Caco-2 (cell line): ENCODE data around the gene NEDD4L. TPM values are rescaled to one million over a fixed set of nuclear protein-coding genes. Genes with fewer than 3 reads are reported as not detected.

Experiments used
- BruUV-seq: library from RNA; stranded (reverse); fragments of 400-500 nt; replicated peaks from 2 replicates; lab custom pipeline; 2021; lab: Mats Ljungman, UMichigan
- CTCF ChIA-PET: fragments of 300-600 bp; sonication (Branson Sonifier 250); formaldehyde crosslinking; loops from one replicate; lab custom pipeline; 2022; ENCODE audit warnings: antibody characterized with exemption; lab: Charles Lee
- POLR2A ChIA-PET: fragments of 300-600 bp; sonication (Branson Sonifier 250); formaldehyde crosslinking; loops from one replicate; lab custom pipeline; 2022; ENCODE audit warnings: antibody characterized with exemption; lab: Charles Lee
- DNase-seq, 2 experiments: peaks; one replicate each; pipeline versions ENCODE4 v3.0.0 to v3.0.0-alpha.2; 2020 to 2022
- H3K27me3 ChIP-seq: replicated peaks from 2 replicates; pipeline ENCODE4 v1.6.0; 2011; ENCODE audit warnings: low read length; ENCODE audit not compliant: control insufficient read depth, insufficient read depth
- H3K36me3 ChIP-seq: 2 replicates; pipeline ENCODE4 v1.5.1; 2011; ENCODE audit warnings: low read length; ENCODE audit not compliant: control insufficient read depth, insufficient read depth
- H3K4me1 ChIP-seq: fragments of 250-450 bp; sonication (Bioruptor Pico); 2 replicates; pipeline ENCODE4 v1.5.1; 2020; ENCODE audit warnings: mild to moderate bottlenecking
- H3K4me3 ChIP-seq: 2 replicates; pipeline ENCODE4 v1.5.1; 2011; ENCODE audit warnings: low read depth, mild to moderate bottlenecking, control low read depth, low read length
- H3K9me3 ChIP-seq: fragments of 250-450 bp; sonication (Bioruptor Pico); 2 replicates; pipeline ENCODE4 v1.5.1; 2020; ENCODE audit warnings: mild to moderate bottlenecking, moderate library complexity
- H3K27ac Mint-ChIP-seq: one replicate; pipeline ENCODE4 v1.8.0; 2022; ENCODE audit warnings: mixed read lengths; ENCODE audit not compliant: unreplicated experiment
- H3K27me3 Mint-ChIP-seq: one replicate; pipeline ENCODE4 v1.8.0; 2022; ENCODE audit warnings: mixed read lengths; ENCODE audit not compliant: insufficient read depth, unreplicated experiment
- H3K36me3 Mint-ChIP-seq: one replicate; pipeline ENCODE4 v1.8.0; 2022; ENCODE audit warnings: mild to moderate bottlenecking, mixed read lengths; ENCODE audit not compliant: insufficient read depth, unreplicated experiment
- H3K4me1 Mint-ChIP-seq: one replicate; pipeline ENCODE4 v1.8.0; 2022; ENCODE audit warnings: low read depth, mixed read lengths; ENCODE audit not compliant: unreplicated experiment
- H3K4me3 Mint-ChIP-seq: one replicate; pipeline ENCODE4 v1.8.0; 2022; ENCODE audit warnings: mild to moderate bottlenecking, moderate library complexity, mixed read lengths; ENCODE audit not compliant: unreplicated experiment
- H3K9me3 Mint-ChIP-seq: one replicate; pipeline ENCODE4 v1.8.0; 2022; ENCODE audit warnings: mixed read lengths; ENCODE audit not compliant: unreplicated experiment
- CTCF ChIP-seq, 2 experiments: fragments of 200-600 bp in 1 of 2; IDR thresholded peaks; 1 replicate in 1 of 2; 2 replicates in 1 of 2; pipeline versions ENCODE4 v1.5.1 to v1.8.0; 2011 to 2022; ENCODE audit warnings: antibody characterized with exemption in 1 of 2, control low read depth in 1 of 2, inconsistent platforms in 1 of 2, low read depth in 1 of 2, low read length in 1 of 2, mild to moderate bottlenecking in 1 of 2, moderate library complexity in 1 of 2; ENCODE audit not compliant: insufficient read depth in 1 of 2, severe bottlenecking in 1 of 2, unreplicated experiment in 1 of 2
- intact Hi-C: fragments of 100-400 bp; cut with micrococcal nuclease; formaldehyde crosslinking; loops from one replicate; pipeline ENCODE4 v1.10.0; 2022; ENCODE audit not compliant: unreplicated experiment
- total RNA-seq: library from RNA; stranded (reverse); gene quantifications from 2 replicates; pipeline ENCODE4 v1.2.3, GENCODE V29; 2022

Gene NEDD4L
- total RNA-seq, 1 experiment from 2014 or later: 85.4 TPM

GRCh38 chr18:58229162-58229561, 185.1 kb downstream of the NEDD4L start:
- no peaks in the 10 kb centered on the region for H3K9me3 Mint-ChIP-seq
- POLR2A ChIA-PET: no interaction called here

GRCh38 chr18:58230438-58231179, 186.6 kb downstream of the NEDD4L start:
- no peak for TF ChIP-seq CTCF (IDR thresholded peaks at IDR 0.05; ENCODE audit: insufficient read depth in 1 of 2, low read depth in 1 of 2, low read length in 1 of 2, severe bottlenecking in 1 of 2, unreplicated experiment in 1 of 2)
- peak overlapping the region; percentile 37 for H3K4me3 Mint-ChIP-seq
- POLR2A ChIA-PET: interaction anchor here (0.5 kb wide), 1 partner anchor 12 kb away, joined by 3 read pairs; no protein-coding TSS in a partner anchor
- H3K4me1 ChIP-seq: peaks cover 45% of the 10 kb centered on the region
- CTCF ChIA-PET: no interaction called here
- H3K36me3 ChIP-seq: no peaks in the 10 kb centered on the region
- no peak overlapping the region for H3K4me3 ChIP-seq
- H3K27ac Mint-ChIP-seq: peak overlapping the region; percentile 78
- no peaks in the 10 kb centered on the region for H3K27me3 Mint-ChIP-seq
- BruUV-seq: no TSS peak
- intact Hi-C loops: no loop called here
- peaks cover 17% of the 10 kb centered on the region for H3K36me3 Mint-ChIP-seq
- H3K27me3 ChIP-seq: no peaks in the 10 kb centered on the region
- H3K9me3 Mint-ChIP-seq: no peaks in the 10 kb centered on the region
- peaks cover 6% of the 10 kb centered on the region for H3K4me1 Mint-ChIP-seq
- DNase-seq: no peak
- no peaks in the 10 kb centered on the region for H3K9me3 ChIP-seq

More at GRCh38 chr18:58229162-58229561, 185.1 kb downstream of the NEDD4L start:
- no peaks in the 10 kb centered on the region for H3K9me3 ChIP-seq
- Mint-ChIP-seq H3K27me3 (no peaks in the 10 kb centered on the region), H3K36me3 (peaks cover 15% of the 10 kb centered on the region), H3K4me3 (no peak overlapping the region), H3K4me1 (peaks cover 9% of the 10 kb centered on the region), H3K27ac (no peak overlapping the region)
- DNase-seq: no peak
- H3K4me3 ChIP-seq: no peak overlapping the region
- intact Hi-C loops: no loop called here
- no peak for TF ChIP-seq CTCF (IDR thresholded peaks at IDR 0.05; ENCODE audit: insufficient read depth in 1 of 2, low read depth in 1 of 2, low read length in 1 of 2, severe bottlenecking in 1 of 2, unreplicated experiment in 1 of 2)
- CTCF ChIA-PET: no interaction called here
- H3K36me3 ChIP-seq: no peaks in the 10 kb centered on the region
- BruUV-seq: no TSS peak
- peaks cover 40% of the 10 kb centered on the region for H3K4me1 ChIP-seq
- H3K27me3 ChIP-seq: no peaks in the 10 kb centered on the region

- Histone ChIP-seq H3K36me3 (no peaks in the 10 kb centered on the region), H3K27me3 (no peaks in the 10 kb centered on the region), H3K4me3 (no peak overlapping the region), H3K9me3 (no peaks in the 10 kb centered on the region), H3K4me1 (peaks cover 45% of the 10 kb centered on the region)
- POLR2A ChIA-PET: no interaction called here
- intact Hi-C loops: loop anchor here (1.0 kb wide), 2 partner anchors 38 to 90 kb away; no protein-coding TSS in a partner anchor
- no peaks in the 10 kb centered on the region for H3K27me3 Mint-ChIP-seq
- H3K4me1 Mint-ChIP-seq: peaks cover 6% of the 10 kb centered on the region
- no TSS peak for BruUV-seq
- peak in 1 of 2 experiments; percentile 22 for DNase-seq
- no peaks in the 10 kb centered on the region for H3K9me3 Mint-ChIP-seq
- CTCF ChIA-PET: interaction anchor here (0.6 kb wide), 1 partner anchor 177 kb away, joined by 3 read pairs; no protein-coding TSS in a partner anchor
- TF ChIP-seq CTCF (IDR thresholded peaks at IDR 0.05; ENCODE audit: insufficient read depth in 1 of 2, low read depth in 1 of 2, low read length in 1 of 2, severe bottlenecking in 1 of 2, unreplicated experiment in 1 of 2): peak in 1 of 2 experiments; percentile 45
- peaks cover 17% of the 10 kb centered on the region for H3K36me3 Mint-ChIP-seq
- peak overlapping the region; percentile 78 for H3K27ac Mint-ChIP-seq
- no peak overlapping the region for H3K4me3 Mint-ChIP-seq
These were observed 187.9 kb downstream of the NEDD4L start for GRCh38 chr18:58231930-58232329.
